NCI-H2196 treated with DMSO at 0.1 percent for 48 hours (cell line): ENCODE data around the gene PPP1R15B.
A peak's percentile ranks its signal among the peaks of the same experiment; 100 is the strongest.

Experiments used
- DNase-seq: peaks from one replicate; lab custom pipeline; 2025; ENCODE audit not compliant: unreplicated experiment; lab: John Stamatoyannopoulos, UW

PPP1R15B gene

DNA sequence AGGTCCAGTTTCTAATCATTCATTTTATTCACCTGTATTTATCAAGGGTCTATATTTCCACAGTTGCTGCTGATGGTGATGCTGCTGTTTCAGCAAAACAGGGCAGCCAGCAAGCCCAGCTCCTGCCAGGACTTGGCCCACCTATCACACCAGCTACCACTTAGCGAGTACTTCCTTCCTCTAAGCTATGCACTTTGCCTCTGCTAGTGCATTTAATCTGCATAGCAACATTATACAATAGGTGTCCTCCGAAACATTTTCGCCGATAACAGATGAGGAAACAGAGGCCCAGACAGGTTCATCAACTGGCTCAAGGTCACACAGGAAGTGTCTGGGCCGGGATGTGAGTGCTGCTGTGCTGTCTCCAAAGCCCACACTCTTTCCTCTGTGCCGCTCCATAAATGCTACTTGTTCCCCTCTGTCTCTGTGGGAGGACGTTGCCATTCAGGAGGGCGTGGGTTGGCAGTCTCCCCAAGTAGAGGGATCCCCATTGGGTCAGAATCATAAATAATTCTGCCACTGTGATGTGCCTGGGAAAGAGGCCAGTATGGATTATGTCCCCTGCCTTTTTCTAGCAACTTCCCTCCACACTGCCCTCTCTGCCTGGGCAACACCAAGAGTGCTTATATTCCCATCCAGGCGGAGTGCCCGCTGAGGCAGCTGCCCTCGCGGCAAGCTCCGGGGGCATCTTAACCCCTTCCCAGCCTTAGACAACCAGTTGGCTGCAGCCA is 42.5 kb downstream of the PPP1R15B start:
- no peak for DNase-seq

DNA sequence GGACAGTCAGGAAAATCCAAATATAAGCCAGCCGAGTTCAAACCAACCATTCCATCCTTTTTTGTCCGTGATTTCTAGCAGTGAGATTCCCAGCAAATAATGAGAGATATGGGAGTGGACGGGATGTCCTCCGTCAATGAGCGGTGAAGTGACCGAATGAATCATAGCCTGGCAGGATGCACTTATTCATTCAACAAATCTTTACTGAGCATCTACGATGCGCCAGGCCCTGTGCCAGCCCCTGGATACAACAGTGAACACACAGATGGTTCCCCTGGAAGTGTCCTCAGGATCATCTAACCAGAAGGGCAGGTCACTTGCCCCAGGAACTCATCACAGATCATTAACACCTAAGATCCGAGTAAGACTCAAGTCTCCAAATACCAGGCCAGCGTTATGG is 43.7 kb downstream of the PPP1R15B start:
- DNase-seq = no peak

- no peak for DNase-seq
Measured at GRCh38 chr1:204367193-204367858, 44.3 kb downstream of the PPP1R15B start.

DNA sequence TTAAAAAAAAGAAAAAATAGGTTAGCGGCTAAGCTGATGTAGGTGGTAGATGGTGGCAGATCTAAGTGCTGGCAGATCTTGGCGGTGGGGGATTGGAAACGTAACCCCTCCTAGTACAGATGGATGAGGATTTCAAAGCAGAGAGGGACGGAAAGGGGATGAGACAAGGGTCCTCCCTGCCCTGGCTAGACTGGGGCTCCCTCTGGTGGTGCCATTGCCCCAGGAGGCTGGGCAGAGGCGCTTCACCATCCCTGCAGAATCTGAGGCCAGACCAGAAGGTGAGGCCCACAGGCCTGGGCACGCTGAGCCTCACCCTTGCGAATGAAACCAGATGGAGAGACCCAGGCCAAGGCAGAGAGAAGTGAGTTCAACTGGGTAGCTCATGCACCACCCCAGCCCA is 44.9 kb downstream of the PPP1R15B start:
- no peak for DNase-seq

GRCh38 chr1:204363335-204364114 is 48.1 kb downstream of the PPP1R15B start:
- peak; percentile 64 for DNase-seq

GRCh38 chr1:204362984-204363334 is 48.7 kb downstream of the PPP1R15B start:
- no peak for DNase-seq

GRCh38 chr1:204361781-204362180 is 49.8 kb downstream of the PPP1R15B start:
- DNase-seq = no peak

DNA sequence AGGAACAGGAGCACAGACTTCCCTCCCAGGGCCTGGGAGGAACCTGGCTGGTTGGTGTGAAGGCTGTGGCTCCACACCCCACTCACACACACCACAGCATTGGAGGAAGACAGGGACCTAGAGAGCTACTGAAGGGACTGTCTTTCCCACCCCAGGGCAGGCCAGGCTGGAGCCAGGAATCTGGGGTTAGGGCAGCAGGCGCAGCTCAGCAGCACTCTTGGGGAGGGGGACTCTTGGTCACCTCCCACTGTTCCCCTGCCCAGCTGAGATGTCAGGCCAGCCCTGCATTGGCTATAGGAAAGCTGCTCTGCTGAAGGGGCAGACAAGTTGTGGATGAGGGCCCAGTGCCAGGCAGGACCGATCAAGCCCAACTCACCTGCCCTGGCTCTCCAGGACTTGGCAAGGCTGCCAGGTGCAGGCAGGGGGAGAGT is 50.3 kb downstream of the PPP1R15B start:
- DNase-seq = no peak

- DNase-seq = no peak
Measured at GRCh38 chr1:204360314-204360713, 51.3 kb downstream of the PPP1R15B start.

- no peak for DNase-seq
Measured at GRCh38 chr1:204359474-204360255, 52.0 kb downstream of the PPP1R15B start, which contains the start of gene PLEKHA6. Gene PLEKHA6, minus strand, starts transcription at chr1:204359929. Its CDS starts 86,202 bp downstream, at chr1:204273727.

- no peak for DNase-seq
Measured at GRCh38 chr1:204359131-204359473, 52.5 kb downstream of the PPP1R15B start.

GRCh38 chr1:204358605-204359004 is 53.0 kb downstream of the PPP1R15B start:
- DNase-seq = no peak

DNA sequence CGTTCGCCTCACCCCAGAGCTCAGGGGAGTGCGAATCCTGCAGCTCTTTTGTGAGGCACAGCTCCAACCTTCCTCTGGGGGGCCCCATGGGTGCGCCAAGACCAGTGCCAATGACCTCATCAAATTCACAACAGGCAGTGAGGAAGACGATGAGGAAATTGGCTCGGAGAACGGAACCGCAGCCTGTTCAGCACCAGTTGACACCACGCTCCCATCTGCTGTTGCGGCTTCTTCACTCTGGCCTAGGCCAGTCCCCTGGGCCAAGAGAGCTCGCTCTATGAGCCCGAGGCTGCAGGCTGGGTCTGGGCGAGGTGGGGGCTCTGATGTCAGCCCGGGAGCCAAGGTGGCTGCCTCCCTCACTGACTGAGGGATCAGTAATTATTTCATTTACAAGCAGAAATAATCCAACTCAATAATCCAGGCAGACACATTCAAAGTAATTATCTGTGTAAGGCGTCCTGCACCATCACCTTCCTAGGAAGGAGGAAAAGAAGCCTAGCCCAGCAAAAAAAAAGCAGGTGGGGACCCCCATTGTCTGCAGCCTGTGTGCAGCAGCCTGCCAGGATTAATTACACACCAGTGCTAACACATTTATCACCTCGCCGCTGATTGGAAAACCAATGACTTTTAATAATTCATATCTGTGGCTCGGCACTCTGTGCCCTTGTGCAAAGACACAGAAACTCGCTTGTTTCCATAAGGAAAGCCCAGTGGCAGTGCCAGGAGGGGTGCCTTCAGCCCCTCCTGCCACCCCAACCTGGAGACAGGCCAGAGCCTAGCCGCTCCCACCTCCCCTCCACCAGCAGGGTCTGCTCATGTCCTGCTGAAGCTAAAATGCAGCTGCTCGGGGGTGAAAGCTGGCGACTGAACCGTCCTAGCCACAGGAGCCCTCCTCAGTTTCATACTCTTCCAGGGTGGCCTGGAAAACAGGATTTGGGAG is 53.8 kb downstream of the PPP1R15B start:
- no peak for DNase-seq

GRCh38 chr1:204356997-204357396 is 54.6 kb downstream of the PPP1R15B start:
- no peak for DNase-seq

DNA sequence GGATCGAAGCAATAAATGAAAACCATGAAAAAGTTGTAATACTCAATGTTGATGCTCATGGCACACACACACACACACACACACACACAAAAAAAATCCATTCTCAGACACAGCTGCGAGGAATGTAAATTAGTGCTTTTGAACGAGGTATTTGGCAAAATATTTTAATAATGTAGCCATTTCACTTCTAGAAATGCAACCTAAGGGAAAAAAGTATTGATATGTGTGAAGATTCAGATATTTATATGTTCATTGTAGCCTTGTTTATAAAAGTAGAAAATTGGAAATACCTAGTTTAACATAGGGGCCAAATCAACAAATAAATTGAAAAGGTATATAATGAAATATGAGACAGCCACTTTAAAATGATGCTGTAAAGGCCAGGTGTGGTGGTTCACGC is 55.7 kb downstream of the PPP1R15B start:
- DNase-seq = no peak

GRCh38 chr1:204354579-204354978 is 57.0 kb downstream of the PPP1R15B start:
- DNase-seq = no peak
